Measurements from ENCODE around the gene SLC17A1. TPM values are rescaled to one million over a fixed set of nuclear protein-coding genes. Genes with fewer than 3 reads are reported as not detected.

Gene SLC17A1
- total RNA-seq, 4 donors from 2014 or later, result not detected

- H3K27ac ChIP-seq, result no peak overlapping the region
- H3K4me3 ChIP-seq, result no peak overlapping the region
- H3K9me3 ChIP-seq, result no peaks in the 10 kb centered on the region
- no peaks in the 10 kb centered on the region for H3K36me3 ChIP-seq
- TF ChIP-seq POLR2A (IDR thresholded peaks at IDR 0.05), result no peak
- no peak for TF ChIP-seq CTCF (IDR thresholded peaks at IDR 0.05)
- DNase-seq, result no peak
- H3K27me3 ChIP-seq, result no peaks in the 10 kb centered on the region
- H3K4me1 ChIP-seq, result no peaks in the 10 kb centered on the region
These were observed 61.9 kb downstream of the SLC17A1 start for GRCh38 chr6:25769983-25770382.

GRCh38 chr6:25768566-25768965 lies 63.3 kb downstream of the SLC17A1 start:
- TF ChIP-seq POLR2A (IDR thresholded peaks at IDR 0.05) (no peak), CTCF (IDR thresholded peaks at IDR 0.05) (no peak)
- peaks cover 0 to 1% (median 0%) of the 10 kb centered on the region in 3 donors for H3K36me3 ChIP-seq
- H3K4me1 ChIP-seq, result no peaks in the 10 kb centered on the region
- DNase-seq, result no peak
- H3K4me3 ChIP-seq, result no peak overlapping the region
- no peaks in the 10 kb centered on the region for H3K9me3 ChIP-seq
- no peak overlapping the region for H3K27ac ChIP-seq
- no peaks in the 10 kb centered on the region for H3K27me3 ChIP-seq

- Histone ChIP-seq H3K27ac (no peak overlapping the region), H3K27me3 (no peaks in the 10 kb centered on the region)
- TF ChIP-seq CTCF (IDR thresholded peaks at IDR 0.05) (no peak), POLR2A (IDR thresholded peaks at IDR 0.05) (no peak)
These were observed 67.2 kb downstream of the SLC17A1 start for GRCh38 chr6:25764611-25765010.

GRCh38 chr6:25757936-25758642 lies 73.8 kb downstream of the SLC17A1 start:
- Histone ChIP-seq H3K4me1 (peaks cover 0 to 12% (median 0%) of the 10 kb centered on the region in 4 donors), H3K36me3 (peaks cover 0 to 4% (median 0%) of the 10 kb centered on the region in 3 donors), H3K9me3 (no peaks in the 10 kb centered on the region), H3K27me3 (no peaks in the 10 kb centered on the region), H3K27ac (peak overlapping the region in 1 of 4 donors; percentile 19), H3K4me3 (peak overlapping the region in 1 of 4 donors; percentile 47)
- TF ChIP-seq CTCF (IDR thresholded peaks at IDR 0.05) (no peak), POLR2A (IDR thresholded peaks at IDR 0.05) (no peak)
- peak in 1 of 3 donors; percentile 49 for DNase-seq

More at GRCh38 chr6:25764611-25765010, 67.2 kb downstream of the SLC17A1 start:
- DNase-seq, result no peak
- Histone ChIP-seq H3K4me3 (no peak overlapping the region), H3K4me1 (no peaks in the 10 kb centered on the region), H3K9me3 (no peaks in the 10 kb centered on the region), H3K36me3 (peaks cover 0 to 10% (median 0%) of the 10 kb centered on the region in 3 donors)

GRCh38 chr6:25756382-25757363 lies 75.2 kb downstream of the SLC17A1 start:
- TF ChIP-seq POLR2A (IDR thresholded peaks at IDR 0.05) (no peak), CTCF (IDR thresholded peaks at IDR 0.05) (no peak)
- peak overlapping the region in 1 of 4 donors; percentile 59 for H3K27ac ChIP-seq
- DNase-seq, result no peak

More at GRCh38 chr6:25756382-25757363, 75.2 kb downstream of the SLC17A1 start:
- H3K36me3 ChIP-seq, result no peaks in the 10 kb centered on the region
- peak overlapping the region in 2 of 4 donors; percentile 44 to 47 for H3K4me3 ChIP-seq
- H3K9me3 ChIP-seq, result no peaks in the 10 kb centered on the region
- H3K4me1 ChIP-seq, result peaks cover 0 to 12% (median 0%) of the 10 kb centered on the region in 4 donors
- H3K27me3 ChIP-seq, result no peaks in the 10 kb centered on the region

Measured in Peyer's patch (tissue), 4 donors.